ENCODE results near the gene PKIB. TPM values are rescaled to one million over a fixed set of nuclear protein-coding genes. Genes with fewer than 3 reads are reported as not detected.
"Not testable (repeated sequence)": the region's sequence is repeated elsewhere in the genome, so short reads cannot be mapped to it uniquely, and the experiment has no call there.

The PKIB gene
- total and polyA plus RNA-seq, 5 donors from 2014 or later = 0.32 to 0.95 (median 0.67) TPM; not detected in 1

DNA sequence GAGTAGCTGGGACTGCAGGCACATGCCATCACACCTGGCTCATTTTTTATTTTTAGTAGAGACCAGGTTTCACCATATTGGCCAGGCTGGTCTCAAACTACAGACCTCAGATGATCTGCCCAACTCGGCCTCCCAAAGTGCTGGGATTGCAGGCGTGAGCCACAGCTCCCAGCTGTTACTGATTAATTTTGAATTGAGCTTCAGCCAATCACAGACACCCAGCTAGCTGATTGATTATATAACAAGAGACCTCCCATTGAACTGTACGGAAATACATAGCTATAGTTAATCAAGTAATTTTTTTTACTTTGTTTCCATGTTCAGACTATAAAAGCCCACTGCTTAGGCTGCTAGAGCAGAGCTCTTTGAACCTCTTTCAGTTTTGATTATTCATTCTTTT is 31.6 kb downstream of the PKIB start:
- H3K27ac Mint-ChIP-seq = no peak overlapping the region
- no peaks in the 10 kb centered on the region for H3K36me3 Mint-ChIP-seq
- ATAC-seq (ENCODE audit: low read depth in 2 of 2) (no peak), DNase-seq (no peak)
- Histone ChIP-seq H3K27ac (ENCODE audit: insufficient read depth, low read length, poor library complexity, severe bottlenecking) (no peak overlapping the region), H3K4me1 (ENCODE audit: control insufficient read depth, insufficient read depth, low read length, poor library complexity, severe bottlenecking) (no peaks in the 10 kb centered on the region), H3K4me3 (ENCODE audit: low read depth, low read length) (no peak overlapping the region), H3K9me3 (ENCODE audit: control insufficient read depth in 2 of 2, low read length in 2 of 2) (no peaks in the 10 kb centered on the region), H3K27me3 (ENCODE audit: control insufficient read depth, insufficient read depth, low read length) (no peaks in the 10 kb centered on the region), H3K36me3 (ENCODE audit: control insufficient read depth, insufficient read depth, low read length) (no peaks in the 10 kb centered on the region)
- peaks cover 0 to 2% (median 0%) of the 10 kb centered on the region in 7 donors for H3K9me3 Mint-ChIP-seq
- H3K27me3 Mint-ChIP-seq = no peaks in the 10 kb centered on the region
- no peaks in the 10 kb centered on the region for H3K4me1 Mint-ChIP-seq
- H3K4me3 Mint-ChIP-seq = no peak overlapping the region

DNA sequence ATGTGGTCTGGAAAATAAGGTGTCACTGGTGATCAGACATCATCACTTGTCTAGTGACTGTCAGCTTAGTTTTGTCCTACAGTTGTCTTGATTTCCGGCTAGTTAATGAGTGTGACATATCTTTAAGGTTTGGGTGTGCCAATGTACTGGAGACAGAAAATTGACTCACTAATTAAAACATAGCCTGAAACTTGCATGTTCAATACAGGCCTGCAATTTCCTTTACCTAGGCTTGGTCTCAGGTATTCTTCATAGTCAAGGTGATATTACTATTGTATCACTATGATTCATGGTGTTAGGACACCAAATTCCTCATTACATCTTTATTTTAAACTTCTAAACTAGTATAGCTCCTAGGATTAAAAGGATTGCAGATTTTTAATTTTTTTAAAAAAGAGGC is 32.4 kb downstream of the PKIB start:
- not testable (repeated sequence) for H3K4me3 Mint-ChIP-seq; H3K36me3 ChIP-seq (ENCODE audit: control insufficient read depth, insufficient read depth, low read length); H3K4me1 Mint-ChIP-seq; DNase-seq; H3K27me3 ChIP-seq (ENCODE audit: control insufficient read depth, insufficient read depth, low read length); H3K27ac Mint-ChIP-seq; H3K27me3 Mint-ChIP-seq; H3K4me1 ChIP-seq (ENCODE audit: control insufficient read depth, insufficient read depth, low read length, poor library complexity, severe bottlenecking); H3K9me3 Mint-ChIP-seq; ATAC-seq (ENCODE audit: low read depth in 2 of 2); H3K9me3 ChIP-seq (ENCODE audit: control insufficient read depth in 2 of 2, low read length in 2 of 2); H3K27ac ChIP-seq (ENCODE audit: insufficient read depth, low read length, poor library complexity, severe bottlenecking); H3K4me3 ChIP-seq (ENCODE audit: low read depth, low read length); H3K36me3 Mint-ChIP-seq

DNA sequence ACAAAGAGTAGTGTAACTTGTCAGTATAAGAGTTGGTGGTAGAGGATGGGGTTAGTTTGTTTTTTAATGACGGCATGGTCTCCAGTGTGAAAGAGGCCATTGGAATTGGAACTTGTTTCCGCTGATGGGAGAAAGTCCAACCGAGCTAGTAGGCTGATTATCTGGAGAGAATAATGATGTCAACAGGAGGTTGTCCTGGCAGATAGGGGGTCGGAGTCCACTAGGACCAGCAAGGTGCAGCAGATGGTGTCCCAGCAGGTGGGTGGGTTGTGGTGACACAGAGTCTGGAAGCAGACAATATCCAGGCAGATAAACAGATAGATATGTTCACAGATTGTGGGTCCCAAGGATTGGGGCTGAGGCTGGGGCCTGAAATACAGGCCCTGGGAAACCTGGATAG is 35.1 kb downstream of the PKIB start:
- no peak for ATAC-seq (ENCODE audit: low read depth in 2 of 2)
- no peaks in the 10 kb centered on the region for H3K36me3 Mint-ChIP-seq
- no peak overlapping the region for H3K27ac Mint-ChIP-seq
- H3K4me1 ChIP-seq (ENCODE audit: control insufficient read depth, insufficient read depth, low read length, poor library complexity, severe bottlenecking) = no peaks in the 10 kb centered on the region
- no peak overlapping the region for H3K4me3 ChIP-seq (ENCODE audit: low read depth, low read length)
- H3K4me1 Mint-ChIP-seq = no peaks in the 10 kb centered on the region
- no peak for DNase-seq
- H3K9me3 ChIP-seq (ENCODE audit: control insufficient read depth in 2 of 2, low read length in 2 of 2) = no peaks in the 10 kb centered on the region
- no peaks in the 10 kb centered on the region for H3K27me3 Mint-ChIP-seq
- no peaks in the 10 kb centered on the region for H3K27me3 ChIP-seq (ENCODE audit: control insufficient read depth, insufficient read depth, low read length)
- H3K4me3 Mint-ChIP-seq = no peak overlapping the region
- H3K36me3 ChIP-seq (ENCODE audit: control insufficient read depth, insufficient read depth, low read length) = no peaks in the 10 kb centered on the region
- peaks cover 0 to 2% (median 0%) of the 10 kb centered on the region in 7 donors for H3K9me3 Mint-ChIP-seq
- no peak overlapping the region for H3K27ac ChIP-seq (ENCODE audit: insufficient read depth, low read length, poor library complexity, severe bottlenecking)

DNA sequence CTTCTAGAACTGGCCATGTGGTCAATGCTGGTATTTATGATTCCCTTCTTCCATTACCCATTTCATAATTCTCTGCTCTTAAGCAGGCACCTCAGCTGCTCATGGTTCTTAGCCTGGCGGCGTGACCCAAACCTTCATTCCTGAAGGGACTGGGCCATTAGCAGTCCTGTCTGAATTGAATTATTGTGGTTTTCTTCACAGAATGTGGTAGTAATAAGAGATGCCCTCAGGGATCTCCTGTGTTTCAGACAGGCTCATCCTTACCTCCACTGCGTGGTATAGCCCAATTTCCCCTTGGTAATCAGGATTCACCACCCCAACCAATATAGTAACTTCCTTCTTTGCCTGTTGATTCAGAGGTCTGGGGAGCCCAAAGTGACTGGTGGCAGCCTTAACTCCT is 37.6 kb downstream of the PKIB start:
- Mint-ChIP-seq H3K9me3 (peaks cover 0 to 2% (median 0%) of the 10 kb centered on the region in 7 donors), H3K4me3 (no peak overlapping the region), H3K36me3 (no peaks in the 10 kb centered on the region), H3K27ac (no peak overlapping the region), H3K4me1 (no peaks in the 10 kb centered on the region), H3K27me3 (peaks cover 4% of the 10 kb centered on the region)
- Histone ChIP-seq H3K27ac (ENCODE audit: insufficient read depth, low read length, poor library complexity, severe bottlenecking) (no peak overlapping the region), H3K9me3 (ENCODE audit: control insufficient read depth in 2 of 2, low read length in 2 of 2) (no peaks in the 10 kb centered on the region), H3K27me3 (ENCODE audit: control insufficient read depth, insufficient read depth, low read length) (no peaks in the 10 kb centered on the region), H3K36me3 (ENCODE audit: control insufficient read depth, insufficient read depth, low read length) (no peaks in the 10 kb centered on the region), H3K4me3 (ENCODE audit: low read depth, low read length) (no peak overlapping the region), H3K4me1 (ENCODE audit: control insufficient read depth, insufficient read depth, low read length, poor library complexity, severe bottlenecking) (no peaks in the 10 kb centered on the region)
- ATAC-seq (ENCODE audit: low read depth in 2 of 2) (no peak), DNase-seq (no peak)

DNA sequence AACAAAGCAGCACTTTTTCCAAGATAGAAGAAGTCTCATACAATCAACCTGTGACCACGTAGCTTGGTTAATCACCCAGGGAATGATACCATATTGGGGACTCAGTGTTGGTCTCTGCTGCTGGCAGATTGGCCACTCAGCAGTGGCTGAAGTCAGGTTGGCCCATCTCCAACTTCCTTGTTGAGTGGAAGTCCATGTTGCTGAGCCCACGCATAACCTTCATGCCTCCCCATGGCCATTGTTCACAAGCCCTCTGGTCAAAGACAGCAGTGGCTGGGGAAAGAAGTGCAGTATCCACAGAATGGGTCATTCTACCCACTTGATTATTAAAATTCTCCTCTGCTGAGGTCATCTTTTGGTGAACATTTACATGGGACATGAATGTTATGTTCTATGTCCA is 38.5 kb downstream of the PKIB start:
- no peak overlapping the region for H3K4me3 ChIP-seq (ENCODE audit: low read depth, low read length)
- H3K9me3 ChIP-seq (ENCODE audit: control insufficient read depth in 2 of 2, low read length in 2 of 2) = no peaks in the 10 kb centered on the region
- H3K27me3 ChIP-seq (ENCODE audit: control insufficient read depth, insufficient read depth, low read length) = no peaks in the 10 kb centered on the region
- no peak overlapping the region for H3K4me3 Mint-ChIP-seq
- H3K36me3 Mint-ChIP-seq = no peaks in the 10 kb centered on the region
- no peaks in the 10 kb centered on the region for H3K4me1 Mint-ChIP-seq
- DNase-seq (no peak), ATAC-seq (ENCODE audit: low read depth in 2 of 2) (no peak)
- H3K27ac Mint-ChIP-seq = no peak overlapping the region
- H3K4me1 ChIP-seq (ENCODE audit: control insufficient read depth, insufficient read depth, low read length, poor library complexity, severe bottlenecking) = no peaks in the 10 kb centered on the region
- peaks cover 0 to 2% (median 0%) of the 10 kb centered on the region in 7 donors for H3K9me3 Mint-ChIP-seq
- H3K27ac ChIP-seq (ENCODE audit: insufficient read depth, low read length, poor library complexity, severe bottlenecking) = no peak overlapping the region
- H3K36me3 ChIP-seq (ENCODE audit: control insufficient read depth, insufficient read depth, low read length) = no peaks in the 10 kb centered on the region
- peaks cover 4% of the 10 kb centered on the region for H3K27me3 Mint-ChIP-seq

DNA sequence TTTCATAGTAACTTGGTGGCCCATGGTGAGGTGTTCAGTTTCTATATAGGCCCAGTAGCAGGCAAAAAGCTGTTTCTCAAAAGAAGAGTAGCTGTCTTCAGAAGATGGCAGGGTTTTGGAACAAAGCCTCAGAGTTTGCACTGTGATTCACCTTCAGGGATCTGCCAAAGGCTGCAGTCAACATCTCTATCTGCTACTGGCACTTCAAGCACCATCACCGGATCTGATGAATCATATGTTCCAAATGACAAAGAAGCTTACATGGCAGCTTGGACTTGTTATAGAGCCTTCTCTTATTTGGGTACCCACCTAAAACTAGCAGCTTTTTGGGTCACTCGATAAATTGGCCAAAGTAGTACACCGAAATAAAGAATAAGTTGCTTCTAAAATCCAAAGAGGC is 39.5 kb downstream of the PKIB start:
- Mint-ChIP-seq H3K4me1 (no peaks in the 10 kb centered on the region), H3K27ac (no peak overlapping the region), H3K9me3 (peaks cover 0 to 2% (median 0%) of the 10 kb centered on the region in 7 donors), H3K36me3 (no peaks in the 10 kb centered on the region), H3K4me3 (no peak overlapping the region), H3K27me3 (peaks cover 4% of the 10 kb centered on the region)
- Histone ChIP-seq H3K27me3 (ENCODE audit: control insufficient read depth, insufficient read depth, low read length) (no peaks in the 10 kb centered on the region), H3K4me1 (ENCODE audit: control insufficient read depth, insufficient read depth, low read length, poor library complexity, severe bottlenecking) (no peaks in the 10 kb centered on the region), H3K4me3 (ENCODE audit: low read depth, low read length) (no peak overlapping the region), H3K36me3 (ENCODE audit: control insufficient read depth, insufficient read depth, low read length) (no peaks in the 10 kb centered on the region), H3K9me3 (ENCODE audit: control insufficient read depth in 2 of 2, low read length in 2 of 2) (no peaks in the 10 kb centered on the region), H3K27ac (ENCODE audit: insufficient read depth, low read length, poor library complexity, severe bottlenecking) (no peak overlapping the region)
- ATAC-seq (ENCODE audit: low read depth in 2 of 2) = no peak
- no peak for DNase-seq

DNA sequence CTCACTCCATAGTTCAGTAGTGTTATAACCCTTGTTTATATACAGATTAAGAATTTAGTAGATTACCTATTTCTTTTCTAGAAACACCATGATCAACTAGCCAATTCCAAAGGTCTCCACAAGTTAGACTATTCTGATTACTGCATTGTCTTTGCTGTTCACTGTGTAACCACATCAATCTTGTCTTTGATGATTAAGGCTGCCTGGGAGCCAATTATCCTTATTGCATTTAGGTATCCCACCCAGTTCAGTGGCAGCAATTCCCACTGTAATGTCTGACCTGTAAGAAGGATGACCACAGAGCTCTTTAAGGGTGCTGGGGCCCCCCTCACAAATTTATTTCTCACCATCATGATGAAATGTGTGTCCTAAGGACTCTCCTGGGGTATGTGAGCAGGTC is 40.2 kb downstream of the PKIB start:
- Mint-ChIP-seq H3K4me3 (no peak overlapping the region), H3K9me3 (no peaks in the 10 kb centered on the region), H3K4me1 (no peaks in the 10 kb centered on the region), H3K36me3 (no peaks in the 10 kb centered on the region), H3K27ac (no peak overlapping the region), H3K27me3 (peaks cover 4% of the 10 kb centered on the region)
- no peak for DNase-seq
- Histone ChIP-seq H3K4me3 (ENCODE audit: low read depth, low read length) (no peak overlapping the region), H3K9me3 (ENCODE audit: control insufficient read depth in 2 of 2, low read length in 2 of 2) (no peaks in the 10 kb centered on the region), H3K36me3 (ENCODE audit: control insufficient read depth, insufficient read depth, low read length) (no peaks in the 10 kb centered on the region), H3K27me3 (ENCODE audit: control insufficient read depth, insufficient read depth, low read length) (no peaks in the 10 kb centered on the region), H3K4me1 (ENCODE audit: control insufficient read depth, insufficient read depth, low read length, poor library complexity, severe bottlenecking) (no peaks in the 10 kb centered on the region), H3K27ac (ENCODE audit: insufficient read depth, low read length, poor library complexity, severe bottlenecking) (no peak overlapping the region)
- no peak for ATAC-seq (ENCODE audit: low read depth in 2 of 2)

DNA sequence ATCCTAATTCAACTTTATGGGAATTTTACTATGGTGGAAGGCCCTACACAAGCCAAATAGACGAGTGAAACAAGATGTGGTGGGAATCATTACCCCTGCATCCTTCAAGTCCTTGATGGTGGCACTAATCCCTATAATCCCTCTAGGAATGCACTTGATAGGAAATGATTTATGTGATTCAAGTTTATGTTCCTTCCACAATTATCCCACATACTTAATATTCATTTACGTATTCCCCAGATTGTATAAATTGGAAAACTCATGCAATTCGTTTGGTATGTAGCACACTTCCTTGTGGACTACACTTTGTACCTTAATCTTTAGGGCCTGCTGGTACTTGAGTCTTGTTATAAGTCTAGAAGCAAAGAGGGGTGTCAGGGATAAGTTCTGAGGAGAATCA is 40.8 kb downstream of the PKIB start:
- Histone ChIP-seq H3K27ac (ENCODE audit: insufficient read depth, low read length, poor library complexity, severe bottlenecking) (no peak overlapping the region), H3K4me1 (ENCODE audit: control insufficient read depth, insufficient read depth, low read length, poor library complexity, severe bottlenecking) (no peaks in the 10 kb centered on the region), H3K4me3 (ENCODE audit: low read depth, low read length) (no peak overlapping the region), H3K9me3 (ENCODE audit: control insufficient read depth in 2 of 2, low read length in 2 of 2) (no peaks in the 10 kb centered on the region), H3K36me3 (ENCODE audit: control insufficient read depth, insufficient read depth, low read length) (no peaks in the 10 kb centered on the region), H3K27me3 (ENCODE audit: control insufficient read depth, insufficient read depth, low read length) (no peaks in the 10 kb centered on the region)
- no peak overlapping the region for H3K27ac Mint-ChIP-seq
- ATAC-seq (ENCODE audit: low read depth in 2 of 2) = no peak
- no peak for DNase-seq
- H3K4me1 Mint-ChIP-seq = no peaks in the 10 kb centered on the region
- peaks cover 4% of the 10 kb centered on the region for H3K27me3 Mint-ChIP-seq
- no peaks in the 10 kb centered on the region for H3K9me3 Mint-ChIP-seq
- no peak overlapping the region for H3K4me3 Mint-ChIP-seq
- H3K36me3 Mint-ChIP-seq = no peaks in the 10 kb centered on the region

Measured in CD4-positive, CD25-positive, alpha-beta regulatory T cell (primary cell).